ENCODE data around the gene MFN2. TPM values are rescaled to one million over a fixed set of nuclear protein-coding genes. Genes with fewer than 3 reads are reported as not detected.
"Not testable (repeated sequence)": the region's sequence is repeated elsewhere in the genome, so short reads cannot be mapped to it uniquely, and the experiment has no call there.

Gene MFN2
- 26.9 and 34.1 TPM in 2 replicates for total RNA-seq (2014; rRNA removed; shearing (Covaris generic); ENCODE audit: low replicate concordance)

DNA sequence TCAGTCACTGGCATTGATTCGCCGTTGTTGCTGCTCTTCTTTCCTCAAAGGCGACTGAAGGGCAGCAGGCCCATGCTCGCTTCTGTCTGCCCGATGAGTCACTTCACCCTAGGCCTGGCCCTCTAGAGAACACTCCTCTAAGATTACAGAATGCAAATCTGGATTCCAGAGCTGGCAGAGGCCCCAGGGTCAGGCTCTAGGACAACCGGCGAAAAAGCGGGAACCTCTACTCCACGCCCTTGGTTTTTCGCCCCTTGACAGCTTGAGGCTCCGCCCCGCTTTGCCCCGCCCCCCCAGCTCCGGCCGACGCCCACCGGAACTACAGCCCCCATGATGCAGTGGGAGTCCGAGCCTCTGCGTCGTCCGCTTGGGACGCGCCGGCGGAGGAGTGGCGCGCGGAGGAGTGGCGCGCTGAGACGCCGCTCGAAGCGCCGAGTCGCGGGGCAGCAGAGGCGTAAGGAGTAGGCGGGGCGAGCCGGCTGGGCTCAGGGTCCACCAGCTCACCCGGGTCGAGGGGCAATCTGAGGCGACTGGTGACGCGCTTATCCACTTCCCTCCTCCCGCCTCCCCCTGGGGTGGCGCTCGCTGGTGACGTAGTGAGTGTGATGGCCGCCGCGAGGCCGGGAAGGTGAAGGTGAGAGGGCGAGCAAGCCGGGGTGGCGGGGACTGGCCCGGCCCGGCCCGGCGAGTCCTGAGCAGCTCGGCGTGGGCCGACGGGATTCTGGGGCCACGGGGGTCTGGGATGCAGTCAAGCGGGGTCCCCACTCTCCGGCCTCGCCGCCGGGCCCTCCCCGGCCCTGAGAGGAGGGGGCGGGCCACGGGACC lies at the start of gene MFN2:
Gene MFN2 (plus strand): TSS at position 594 of the 825 bp plus-strand sequence. CDS start 8,725 bp downstream, outside the sequence.
- Histone ChIP-seq H3K9me3 (ENCODE audit: low read length) (no peaks in the 10 kb centered on the region), H2AFZ (ENCODE audit: low read length) (peak within 1 kb of the TSS; percentile 64; the same call in 1 of the 2 replicates), H3K79me2 (ENCODE audit: low read length) (peaks cover 47% of the 10 kb centered on the region), H3K27ac (ENCODE audit: low read length) (0 out of 2 replicates have a peak within 1 kb of the TSS, but pooled peaks have one; percentile 18), H4K20me1 (ENCODE audit: insufficient read depth, low read depth, low read length) (0 out of 2 replicates have a peak, but pooled peaks cover 13% of the 10 kb centered on the region), H3K27me3 (ENCODE audit: low read length) (no peaks in the 10 kb centered on the region), H3K9me2 (replicated peaks; ENCODE audit: insufficient read depth, low read length) (no peaks in the 10 kb centered on the region), H3K36me3 (ENCODE audit: insufficient read depth, low read length) (peaks cover 17% of the 10 kb centered on the region; the same call in 1 of the 2 replicates), H3K4me2 (ENCODE audit: low read depth, low read length, poor library complexity, severe bottlenecking) (peak within 1 kb of the TSS; percentile 98), H3K9ac (ENCODE audit: low read length) (peak within 1 kb of the TSS; percentile 84), H3K4me3 (ENCODE audit: low read length) (peak within 1 kb of the TSS; percentile 90), H3K4me1 (ENCODE audit: low read length) (peaks cover 18% of the 10 kb centered on the region)
- peak; percentile 99 for DNase-seq

DNA sequence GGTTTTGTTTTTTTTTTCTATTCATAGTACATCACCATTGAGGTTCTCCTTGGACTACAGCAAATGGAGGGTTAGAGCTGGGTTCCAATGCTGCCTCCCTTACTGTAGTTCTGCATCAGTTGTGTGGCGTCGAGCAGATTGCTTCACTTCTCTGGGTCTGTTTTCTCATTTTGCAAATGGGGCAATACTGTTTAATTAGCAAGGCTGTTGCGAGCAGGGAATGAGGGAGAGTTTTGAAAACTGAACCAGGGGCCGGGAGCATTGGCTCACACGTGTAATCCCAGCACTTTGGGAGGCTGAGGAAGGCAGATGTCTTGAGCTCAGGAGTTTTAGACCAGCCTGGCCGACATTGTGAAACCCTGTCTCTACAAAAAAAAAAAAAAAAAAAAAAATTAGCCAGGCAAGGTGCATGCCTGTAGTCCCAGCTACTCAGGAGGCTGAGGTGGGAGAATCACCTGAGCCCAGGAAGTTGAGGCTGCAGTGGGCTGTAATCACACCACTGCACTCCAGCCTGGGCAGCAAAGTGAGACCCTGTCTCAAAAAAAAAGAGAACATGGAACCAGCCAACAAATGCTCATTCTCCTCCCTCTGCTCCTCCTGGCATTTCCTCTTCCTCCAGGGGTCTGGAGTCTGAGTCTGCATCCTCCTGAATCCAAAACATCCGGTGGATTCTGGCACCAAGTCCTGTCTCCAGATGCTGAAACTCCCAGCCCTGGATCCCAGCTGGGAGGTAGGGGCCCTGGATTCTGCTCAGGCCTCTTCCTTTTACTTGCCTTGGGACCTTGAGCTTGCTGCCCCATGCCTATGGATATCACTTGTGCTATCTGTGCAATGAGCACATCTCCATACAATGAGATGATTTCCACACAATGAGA lies 49.4 kb upstream of the MFN2 start:
- no peak for DNase-seq
- Histone ChIP-seq H3K27me3 (ENCODE audit: low read length) (no peaks in the 10 kb centered on the region), H3K4me1 (ENCODE audit: low read length) (peaks cover 35% of the 10 kb centered on the region), H3K36me3 (ENCODE audit: insufficient read depth, low read length) (no peaks in the 10 kb centered on the region), H4K20me1 (ENCODE audit: insufficient read depth, low read depth, low read length) (no peaks in the 10 kb centered on the region), H3K9me2 (replicated peaks; ENCODE audit: insufficient read depth, low read length) (no peaks in the 10 kb centered on the region), H3K79me2 (ENCODE audit: low read length) (peaks cover 10% of the 10 kb centered on the region), H3K9me3 (ENCODE audit: low read length) (no peaks in the 10 kb centered on the region), H3K4me2 (ENCODE audit: low read depth, low read length, poor library complexity, severe bottlenecking) (no peak overlapping the region), H2AFZ (ENCODE audit: low read length) (no peak overlapping the region; the same call in 1 of the 2 replicates), H3K4me3 (ENCODE audit: low read length) (no peak overlapping the region), H3K9ac (ENCODE audit: low read length) (no peak overlapping the region), H3K27ac (ENCODE audit: low read length) (no peak overlapping the region)

DNA sequence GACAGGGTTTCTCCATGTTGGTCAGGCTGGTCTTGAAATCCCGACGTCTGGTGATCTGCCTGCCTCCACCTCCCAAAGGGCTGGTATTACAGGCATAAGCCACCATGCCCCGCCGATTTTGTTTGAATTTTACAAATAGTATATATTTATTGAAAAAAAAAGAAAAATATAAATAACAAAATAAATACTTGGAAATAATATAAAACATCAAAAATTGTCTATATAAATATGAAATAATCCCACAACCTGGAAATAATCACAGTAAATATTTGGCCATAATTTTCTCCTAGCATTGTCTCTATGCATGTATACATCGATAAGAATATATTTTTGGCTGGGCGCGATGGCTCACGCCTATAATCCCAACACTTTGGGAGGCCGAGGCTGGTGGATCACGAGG lies 48.4 kb upstream of the MFN2 start:
- no peak overlapping the region for H3K4me2 ChIP-seq (ENCODE audit: low read depth, low read length, poor library complexity, severe bottlenecking)
- H3K9ac ChIP-seq (ENCODE audit: low read length), result no peak overlapping the region
- H3K9me3 ChIP-seq (ENCODE audit: low read length), result no peaks in the 10 kb centered on the region
- no peaks in the 10 kb centered on the region for H3K36me3 ChIP-seq (ENCODE audit: insufficient read depth, low read length)
- peaks cover 31% of the 10 kb centered on the region for H3K4me1 ChIP-seq (ENCODE audit: low read length)
- no peak overlapping the region for H3K4me3 ChIP-seq (ENCODE audit: low read length)
- no peaks in the 10 kb centered on the region for H3K27me3 ChIP-seq (ENCODE audit: low read length)
- H3K27ac ChIP-seq (ENCODE audit: low read length), result no peak overlapping the region
- H2AFZ ChIP-seq (ENCODE audit: low read length), result no peak overlapping the region
- DNase-seq, result no peak
- H4K20me1 ChIP-seq (ENCODE audit: insufficient read depth, low read depth, low read length), result no peaks in the 10 kb centered on the region
- H3K79me2 ChIP-seq (ENCODE audit: low read length), result peaks cover 15% of the 10 kb centered on the region
- no peaks in the 10 kb centered on the region for H3K9me2 ChIP-seq (replicated peaks; ENCODE audit: insufficient read depth, low read length)

DNA sequence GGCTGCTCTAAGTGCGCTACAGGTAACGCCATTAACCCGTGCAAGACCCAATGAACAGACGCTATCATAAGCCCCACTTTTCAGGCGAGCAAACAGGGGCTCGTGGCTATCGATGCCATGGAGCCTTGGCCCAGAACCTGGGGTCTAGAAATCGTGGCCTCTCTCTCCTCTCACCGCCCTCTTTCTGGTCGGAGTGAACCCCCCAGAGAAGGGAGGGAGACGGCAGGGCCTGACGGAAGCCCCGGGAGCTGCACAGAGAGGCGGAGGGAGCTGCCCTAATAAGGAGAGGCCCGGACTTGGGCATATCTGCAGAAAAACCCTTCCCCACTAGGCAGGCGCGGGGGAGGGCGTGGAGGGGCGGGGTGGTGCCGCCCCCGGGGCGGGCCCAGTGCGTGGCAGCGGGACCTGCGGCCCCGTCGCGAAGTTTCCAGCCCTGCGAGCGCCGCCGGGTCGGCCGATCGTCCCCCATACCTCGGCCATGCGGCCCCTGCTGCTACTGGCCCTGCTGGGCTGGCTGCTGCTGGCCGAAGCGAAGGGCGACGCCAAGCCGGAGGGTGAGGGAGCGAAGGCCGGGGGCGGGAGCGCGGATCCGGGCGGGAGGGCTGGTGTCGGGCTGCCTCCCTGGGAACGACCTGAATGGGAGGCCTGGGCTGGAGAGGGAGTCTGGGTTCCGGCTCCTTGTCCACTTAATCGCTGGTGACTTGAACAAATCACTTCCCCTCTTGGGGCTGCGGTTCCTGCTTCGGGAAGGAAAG lies 45.8 kb upstream of the MFN2 start, which contains the start of gene PLOD1:
Gene PLOD1 (plus strand): TSS at position 416 of the 755 bp plus-strand sequence. CDS start 63 bp downstream, at position 479.
- DNase-seq, result peak; percentile 95
- Histone ChIP-seq H2AFZ (ENCODE audit: low read length) (peak within 1 kb of the TSS; percentile 92), H3K27me3 (ENCODE audit: low read length) (no peaks in the 10 kb centered on the region), H4K20me1 (ENCODE audit: insufficient read depth, low read depth, low read length) (no peaks in the 10 kb centered on the region), H3K36me3 (ENCODE audit: insufficient read depth, low read length) (0 out of 2 replicates have a peak, but pooled peaks cover 3% of the 10 kb centered on the region), H3K9me3 (ENCODE audit: low read length) (no peaks in the 10 kb centered on the region), H3K4me1 (ENCODE audit: low read length) (peaks cover 25% of the 10 kb centered on the region), H3K27ac (ENCODE audit: low read length) (peak within 1 kb of the TSS; percentile 19), H3K79me2 (ENCODE audit: low read length) (peaks cover 30% of the 10 kb centered on the region), H3K9ac (ENCODE audit: low read length) (peak within 1 kb of the TSS; percentile 87), H3K4me2 (ENCODE audit: low read depth, low read length, poor library complexity, severe bottlenecking) (peak within 1 kb of the TSS; percentile 79), H3K4me3 (ENCODE audit: low read length) (peak within 1 kb of the TSS; percentile 94), H3K9me2 (replicated peaks; ENCODE audit: insufficient read depth, low read length) (no peaks in the 10 kb centered on the region)

DNA sequence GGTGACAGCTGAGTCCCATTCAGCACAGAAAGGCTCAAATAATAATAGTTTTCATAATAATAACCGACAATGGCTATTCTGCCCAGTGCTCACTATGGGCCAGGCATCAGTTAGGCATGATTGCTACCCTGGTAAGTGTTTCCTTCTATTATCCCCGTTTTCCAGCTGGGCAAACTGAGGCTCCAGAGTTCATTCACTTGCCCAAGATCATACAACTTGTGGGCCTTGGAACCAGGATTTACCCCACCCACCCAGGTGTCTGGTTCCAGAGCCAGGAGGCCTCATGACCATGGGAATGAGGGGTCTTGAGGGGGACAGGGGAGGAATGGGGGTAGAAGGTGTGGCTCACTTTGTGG lies 45.2 kb upstream of the MFN2 start:
- DNase-seq, result no peak
- H4K20me1 ChIP-seq (ENCODE audit: insufficient read depth, low read depth, low read length), result no peaks in the 10 kb centered on the region
- 0 out of 2 replicates have a peak, but pooled peaks cover 3% of the 10 kb centered on the region for H3K36me3 ChIP-seq (ENCODE audit: insufficient read depth, low read length)
- H2AFZ ChIP-seq (ENCODE audit: low read length), result peak overlapping the region; percentile 92; the same call in 1 of the 2 replicates
- H3K79me2 ChIP-seq (ENCODE audit: low read length), result peaks cover 30% of the 10 kb centered on the region
- peak overlapping the region; percentile 79 for H3K4me2 ChIP-seq (ENCODE audit: low read depth, low read length, poor library complexity, severe bottlenecking)
- H3K4me1 ChIP-seq (ENCODE audit: low read length), result peaks cover 20% of the 10 kb centered on the region
- peak overlapping the region; percentile 87 for H3K9ac ChIP-seq (ENCODE audit: low read length)
- H3K9me3 ChIP-seq (ENCODE audit: low read length), result no peaks in the 10 kb centered on the region
- no peaks in the 10 kb centered on the region for H3K9me2 ChIP-seq (replicated peaks; ENCODE audit: insufficient read depth, low read length)
- H3K4me3 ChIP-seq (ENCODE audit: low read length), result peak overlapping the region; percentile 94
- H3K27me3 ChIP-seq (ENCODE audit: low read length), result no peaks in the 10 kb centered on the region
- no peak overlapping the region for H3K27ac ChIP-seq (ENCODE audit: low read length)

DNA sequence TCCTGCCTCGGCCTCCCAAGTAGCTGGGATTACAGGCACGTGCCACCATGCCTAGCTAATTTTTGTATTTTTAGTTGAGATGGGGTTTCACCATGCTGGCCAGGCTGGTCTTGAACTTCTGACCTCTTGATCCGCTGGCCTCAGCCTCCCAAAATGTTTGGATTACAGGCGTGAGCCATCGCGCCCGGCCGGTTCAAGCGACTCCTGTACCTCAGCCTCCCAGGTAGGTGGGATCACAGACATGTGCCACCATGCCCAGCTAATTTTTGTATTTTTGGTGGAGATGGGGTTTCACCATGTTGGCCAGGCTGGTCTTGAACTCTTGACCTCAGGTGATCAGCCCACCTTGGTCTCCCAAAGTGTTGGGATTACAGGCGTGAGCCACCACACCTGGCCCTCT lies 44.5 kb upstream of the MFN2 start:
- not testable (repeated sequence) for H3K27me3 ChIP-seq (ENCODE audit: low read length); H3K9ac ChIP-seq (ENCODE audit: low read length); H3K9me3 ChIP-seq (ENCODE audit: low read length); H3K9me2 ChIP-seq (replicated peaks; ENCODE audit: insufficient read depth, low read length); H2AFZ ChIP-seq (ENCODE audit: low read length); H3K36me3 ChIP-seq (ENCODE audit: insufficient read depth, low read length); H3K27ac ChIP-seq (ENCODE audit: low read length); H4K20me1 ChIP-seq (ENCODE audit: insufficient read depth, low read depth, low read length); DNase-seq
- peak overlapping the region; percentile 79 for H3K4me2 ChIP-seq (ENCODE audit: low read depth, low read length, poor library complexity, severe bottlenecking)
- H3K4me3 ChIP-seq (ENCODE audit: low read length), result peak overlapping the region; percentile 94; the same call in 1 of the 2 replicates
- peaks cover 14% of the 10 kb centered on the region for H3K4me1 ChIP-seq (ENCODE audit: low read length)
- peaks cover 34% of the 10 kb centered on the region for H3K79me2 ChIP-seq (ENCODE audit: low read length)

DNA sequence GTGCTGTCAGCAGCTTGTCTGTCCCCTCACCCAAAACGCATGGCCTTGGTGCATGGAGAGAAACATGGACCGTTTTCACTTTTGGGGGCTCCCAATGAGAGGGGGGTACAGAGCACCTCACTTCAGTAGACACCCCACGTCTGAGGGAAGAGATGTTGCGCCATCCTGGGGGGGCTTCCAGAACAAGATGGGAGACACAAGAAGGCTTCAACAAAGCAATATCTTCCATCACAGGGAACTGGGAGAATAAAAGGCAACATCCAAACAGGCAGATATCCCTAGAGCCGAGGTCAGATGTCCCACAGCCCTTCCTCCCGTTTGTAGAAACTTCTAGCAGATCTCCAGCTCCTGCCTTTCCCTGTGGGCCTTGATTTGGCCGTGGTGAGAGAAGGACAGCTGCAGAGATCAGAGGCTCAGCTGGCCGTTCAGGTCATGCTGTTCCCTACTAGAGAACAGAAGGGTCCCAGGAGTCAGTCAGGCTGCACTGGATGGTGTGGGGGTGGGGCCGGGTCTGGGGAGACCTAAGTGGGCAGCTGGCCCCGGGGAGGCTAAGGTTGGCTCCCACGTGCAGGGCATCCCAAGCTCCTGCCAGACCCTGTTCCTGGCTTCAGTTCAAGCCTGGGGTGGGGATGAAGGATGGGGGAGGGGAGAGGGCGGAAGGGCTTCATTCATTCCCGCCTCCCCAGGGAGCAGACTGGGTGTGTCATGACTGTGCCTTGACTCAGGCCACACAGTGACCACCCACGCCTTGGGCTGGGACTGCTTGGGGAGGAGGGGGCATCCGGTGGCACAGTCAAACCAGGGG lies 41.3 kb upstream of the MFN2 start:
- H3K4me1 ChIP-seq (ENCODE audit: low read length), result peaks cover 8% of the 10 kb centered on the region
- H3K9me2 ChIP-seq (replicated peaks; ENCODE audit: insufficient read depth, low read length), result no peaks in the 10 kb centered on the region
- peaks cover 8% of the 10 kb centered on the region for H3K36me3 ChIP-seq (ENCODE audit: insufficient read depth, low read length)
- no peak for DNase-seq
- H3K9ac ChIP-seq (ENCODE audit: low read length), result no peak overlapping the region
- H4K20me1 ChIP-seq (ENCODE audit: insufficient read depth, low read depth, low read length), result no peaks in the 10 kb centered on the region
- H3K79me2 ChIP-seq (ENCODE audit: low read length), result peaks cover 34% of the 10 kb centered on the region
- H3K4me2 ChIP-seq (ENCODE audit: low read depth, low read length, poor library complexity, severe bottlenecking), result no peak overlapping the region
- no peak overlapping the region for H2AFZ ChIP-seq (ENCODE audit: low read length)
- H3K27ac ChIP-seq (ENCODE audit: low read length), result no peak overlapping the region
- H3K9me3 ChIP-seq (ENCODE audit: low read length), result no peaks in the 10 kb centered on the region
- H3K27me3 ChIP-seq (ENCODE audit: low read length), result no peaks in the 10 kb centered on the region
- H3K4me3 ChIP-seq (ENCODE audit: low read length), result no peak overlapping the region

Data from Karpas-422 (cell line).